Non-pigmented ciliary epithelial cell (primary cell): ENCODE measurements around the gene RNASE13.
"Not testable (repeated sequence)": the region's sequence is repeated elsewhere in the genome, so short reads cannot be mapped to it uniquely, and the experiment has no call there.

Experiments
- DNase-seq: peaks from one replicate; pipeline ENCODE4 v3.0.0-alpha.2; 2010; ENCODE audit warnings: low read depth

The RNASE13 gene

GRCh38 chr14:20988717-20989470 is 45.7 kb downstream of the RNASE13 start:
- no peak for DNase-seq

GRCh38 chr14:20986811-20987210 is 47.8 kb downstream of the RNASE13 start:
- DNase-seq = peak; percentile 94

GRCh38 chr14:20985650-20986049 is 49.0 kb downstream of the RNASE13 start:
- DNase-seq = not testable (repeated sequence)
